HG03095 (cell line): Measurements from ENCODE around the gene NRROS.
"Not testable (repeated sequence)": the region's sequence is repeated elsewhere in the genome, so short reads cannot be mapped to it uniquely, and the experiment has no call there.

Experiments used
- ATAC-seq: cut with Tn5 transposase; IDR thresholded peaks from one replicate; pipeline ENCODE4 v1.9.1; 2021; ENCODE audit warnings: moderate library complexity; ENCODE audit not compliant: unreplicated experiment

NRROS gene

GRCh38 chr3:196624067-196624790, 15.3 kb upstream of the NRROS start:
- no peak for ATAC-seq

- ATAC-seq = no peak
Observed at GRCh38 chr3:196624907-196625306, 14.6 kb upstream of the NRROS start.

- ATAC-seq = no peak
Observed at GRCh38 chr3:196625331-196625730, 14.2 kb upstream of the NRROS start.

GRCh38 chr3:196627918-196628231, 11.6 kb upstream of the NRROS start:
- no peak for ATAC-seq

GRCh38 chr3:196629228-196629627, 10.3 kb upstream of the NRROS start:
- ATAC-seq = no peak

- peak; percentile 2 for ATAC-seq
Observed at GRCh38 chr3:196631682-196632045, 7.8 kb upstream of the NRROS start.

- ATAC-seq = peak; percentile 55
Observed at GRCh38 chr3:196632046-196632751, 7.3 kb upstream of the NRROS start.

GRCh38 chr3:196633555-196634151, 5.8 kb upstream of the NRROS start:
- ATAC-seq = no peak

GRCh38 chr3:196634224-196634623, 5.3 kb upstream of the NRROS start:
- ATAC-seq = no peak

- no peak for ATAC-seq
Observed at GRCh38 chr3:196634829-196635228, 4.7 kb upstream of the NRROS start.

- ATAC-seq = no peak
Observed at GRCh38 chr3:196636369-196637349, 2.8 kb upstream of the NRROS start.

- not testable (repeated sequence) for ATAC-seq
Observed at GRCh38 chr3:196637941-196638340, 1.6 kb upstream of the NRROS start.

GRCh38 chr3:196638861-196639482, 522 bp upstream of the NRROS start:
- ATAC-seq = no peak

GRCh38 chr3:196640297-196641018, 964 bp downstream of the NRROS start:
- no peak for ATAC-seq

- no peak for ATAC-seq
Observed at GRCh38 chr3:196641333-196642054, 2.0 kb downstream of the NRROS start.

- no peak for ATAC-seq
Observed at GRCh38 chr3:196642434-196642833, 2.9 kb downstream of the NRROS start.

GRCh38 chr3:196643201-196643749, 3.8 kb downstream of the NRROS start:
- peak; percentile 63 for ATAC-seq

- ATAC-seq = no peak
Observed at GRCh38 chr3:196643761-196644160, 4.3 kb downstream of the NRROS start.

GRCh38 chr3:196645096-196645495, 5.6 kb downstream of the NRROS start:
- ATAC-seq = no peak
